Esophagus muscularis mucosa (tissue), 4 donors: Measurements from ENCODE around the gene MIPOL1. TPM values are rescaled to one million over a fixed set of nuclear protein-coding genes. Genes with fewer than 3 reads are reported as not detected.

Experiments used
- DNase-seq: peaks from one replicate; pipeline ENCODE4 v3.0.0-alpha.2; 2017; ENCODE audit errors: extremely low spot score
- H3K27ac ChIP-seq, 4 donors: fragments of 200-600 bp; sonication (generic); replicated peaks in 1 of 4; 1 replicate in 3 of 4; 2 replicates in 1 of 4; pipeline ENCODE4 v1.5.1; 2016 to 2019; ENCODE audit warnings: mild to moderate bottlenecking in 1 of 4
- H3K27me3 ChIP-seq, 4 donors: fragments of 200-600 bp; sonication (generic); one replicate each; pipeline versions ENCODE4 v1.5.1 to v1.6.0; 2016 to 2019
- H3K36me3 ChIP-seq, 4 donors: fragments of 200-600 bp; sonication (generic); one replicate each; pipeline ENCODE4 v1.5.1; 2016 to 2019
- H3K4me1 ChIP-seq, 4 donors: fragments of 200-600 bp; sonication (generic); one replicate each; pipeline ENCODE4 v1.5.1; 2016 to 2019
- H3K4me3 ChIP-seq, 4 donors: fragments of 200-600 bp; sonication (generic); 1 replicate in 2 of 4; 2 replicates in 2 of 4; pipeline ENCODE4 v1.5.1; 2016 to 2019; ENCODE audit warnings: mild to moderate bottlenecking in 4 of 4, moderate library complexity in 1 of 4
- H3K9me3 ChIP-seq, 4 donors: fragments of 200-600 bp; sonication (generic); 1 replicate in 3 of 4; 2 replicates in 1 of 4; pipeline ENCODE4 v1.5.1; 2016 to 2019
- EP300 ChIP-seq: sonication (generic); formaldehyde crosslinking; IDR thresholded peaks from one replicate; pipeline ENCODE4 v1.6.1; 2017; ENCODE audit warnings: antibody characterized with exemption
- POLR2A ChIP-seq: fragments of 450-650 bp; IDR thresholded peaks from one replicate; pipeline ENCODE4 v1.6.1; 2017; ENCODE audit warnings: antibody characterized with exemption, moderate library complexity, mild to moderate bottlenecking, low read depth
- POLR2AphosphoS5 ChIP-seq, 2 donors: sonication (generic); formaldehyde crosslinking; IDR thresholded peaks; one replicate each; pipeline ENCODE4 v1.6.1; 2017; ENCODE audit warnings: antibody characterized with exemption in 2 of 2
- WGBS: methylation state at CpG from one replicate; pipeline ENCODE4 v1.1.5; 2018; 5-methylcytosine and 5-hydroxymethylcytosine counted together
- intact Hi-C: fragments of 100-400 bp; cut with DNase I; formaldehyde crosslinking; loops from one replicate; pipeline ENCODE4 v1.15.1; 2023
- total RNA-seq, 4 donors: library from RNA; depleted of rRNA; stranded (reverse); fragments of >200 nt; gene quantifications; one replicate each; pipeline versions ENCODE4 v1.1.0 to v1.2.1, GENCODE V29; 2016
- TF ChIP-seq, protein P1 (sequence below), 3 experiments: fragments of 200-600 bp in 2 of 3; fragments of 450-650 bp in 1 of 3; sonication (generic) in 2 of 3; IDR thresholded peaks; one replicate each; pipeline ENCODE4 v1.5.1; 2017 to 2019; ENCODE audit warnings: antibody characterized with exemption in 3 of 3, mild to moderate bottlenecking in 2 of 3, moderate library complexity in 1 of 3

The MIPOL1 gene
- total RNA-seq, 4 donors from 2014 or later: 6.5 to 21.2 (median 10.4) TPM

- no peaks in the 10 kb centered on the region for H3K36me3 ChIP-seq
- intact Hi-C loops: no loop called here
- H3K4me1 ChIP-seq: no peaks in the 10 kb centered on the region
- TF ChIP-seq POLR2A (no peak), EP300 (no peak), POLR2AphosphoS5 (IDR thresholded peaks at IDR 0.05) (no peak)
- TF ChIP-seq, protein P1, sequence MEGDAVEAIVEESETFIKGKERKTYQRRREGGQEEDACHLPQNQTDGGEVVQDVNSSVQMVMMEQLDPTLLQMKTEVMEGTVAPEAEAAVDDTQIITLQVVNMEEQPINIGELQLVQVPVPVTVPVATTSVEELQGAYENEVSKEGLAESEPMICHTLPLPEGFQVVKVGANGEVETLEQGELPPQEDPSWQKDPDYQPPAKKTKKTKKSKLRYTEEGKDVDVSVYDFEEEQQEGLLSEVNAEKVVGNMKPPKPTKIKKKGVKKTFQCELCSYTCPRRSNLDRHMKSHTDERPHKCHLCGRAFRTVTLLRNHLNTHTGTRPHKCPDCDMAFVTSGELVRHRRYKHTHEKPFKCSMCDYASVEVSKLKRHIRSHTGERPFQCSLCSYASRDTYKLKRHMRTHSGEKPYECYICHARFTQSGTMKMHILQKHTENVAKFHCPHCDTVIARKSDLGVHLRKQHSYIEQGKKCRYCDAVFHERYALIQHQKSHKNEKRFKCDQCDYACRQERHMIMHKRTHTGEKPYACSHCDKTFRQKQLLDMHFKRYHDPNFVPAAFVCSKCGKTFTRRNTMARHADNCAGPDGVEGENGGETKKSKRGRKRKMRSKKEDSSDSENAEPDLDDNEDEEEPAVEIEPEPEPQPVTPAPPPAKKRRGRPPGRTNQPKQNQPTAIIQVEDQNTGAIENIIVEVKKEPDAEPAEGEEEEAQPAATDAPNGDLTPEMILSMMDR (IDR thresholded peaks at IDR 0.05): no peak
- WGBS: 86% methylated on average over 3 of the region's 3 CpGs
- DNase-seq: no peak
- H3K27me3 ChIP-seq: no peaks in the 10 kb centered on the region
- no peaks in the 10 kb centered on the region for H3K9me3 ChIP-seq
- no peak overlapping the region for H3K27ac ChIP-seq
- H3K4me3 ChIP-seq: no peak overlapping the region
Observed at GRCh38 chr14:37411079-37411735, 213.5 kb downstream of the MIPOL1 start.

DNA sequence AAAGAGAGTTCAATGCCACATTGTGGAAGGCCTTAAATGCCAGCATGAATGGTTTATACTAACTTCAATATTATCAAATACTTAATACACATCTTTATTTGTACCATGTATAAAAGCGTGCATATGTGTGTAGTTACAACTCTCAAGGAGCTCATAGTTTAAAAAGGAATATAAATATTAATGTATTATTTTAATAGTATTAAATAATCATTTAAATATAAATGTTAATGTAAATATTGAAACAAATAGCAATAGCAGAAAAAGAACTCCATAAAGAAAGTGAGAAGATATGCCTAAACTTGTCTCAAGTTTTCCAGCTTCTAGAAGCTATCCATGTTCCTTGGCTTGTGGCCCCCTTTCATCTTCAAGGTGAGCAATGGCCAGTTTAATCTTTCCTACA lies 215.3 kb downstream of the MIPOL1 start:
- H3K27me3 ChIP-seq: no peaks in the 10 kb centered on the region
- WGBS: 90% methylated on average over 1 of the region's 1 CpG
- intact Hi-C loops: no loop called here
- TF ChIP-seq POLR2AphosphoS5 (IDR thresholded peaks at IDR 0.05) (no peak), POLR2A (no peak), EP300 (no peak)
- TF ChIP-seq, protein P1 (IDR thresholded peaks at IDR 0.05): no peak
- H3K36me3 ChIP-seq: no peaks in the 10 kb centered on the region
- no peaks in the 10 kb centered on the region for H3K9me3 ChIP-seq
- no peak overlapping the region for H3K4me3 ChIP-seq
- H3K4me1 ChIP-seq: no peaks in the 10 kb centered on the region
- no peak for DNase-seq
- no peak overlapping the region for H3K27ac ChIP-seq

DNA sequence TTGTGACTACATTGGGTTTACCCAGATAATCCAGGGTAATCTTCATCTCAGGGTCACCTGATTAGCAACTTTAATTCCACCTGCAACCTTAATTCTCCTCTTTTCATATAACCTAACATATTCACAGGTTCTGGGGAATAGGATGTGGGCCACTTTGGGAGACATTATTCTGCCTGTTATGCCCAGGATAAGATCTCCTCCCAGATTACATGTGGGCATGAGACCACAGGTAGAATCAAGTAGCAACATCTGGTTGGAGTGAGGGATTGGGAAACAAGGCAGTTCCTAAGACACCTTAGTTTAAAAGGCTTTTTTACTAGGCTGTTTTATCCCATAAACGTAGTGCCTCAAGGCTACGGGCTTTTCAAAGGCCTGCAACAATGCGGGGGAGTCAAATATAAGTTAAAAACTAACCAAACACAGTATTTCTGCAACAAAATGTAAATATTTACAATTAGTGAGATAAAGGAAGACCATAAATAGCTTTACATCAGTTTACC lies 215.8 kb downstream of the MIPOL1 start:
- TF ChIP-seq EP300: no peak
- no peak for TF ChIP-seq POLR2A
- TF ChIP-seq, protein P1 (IDR thresholded peaks at IDR 0.05): no peak
- no peak for TF ChIP-seq POLR2AphosphoS5 (IDR thresholded peaks at IDR 0.05)
- Histone ChIP-seq H3K36me3 (no peaks in the 10 kb centered on the region), H3K27me3 (no peaks in the 10 kb centered on the region), H3K4me3 (no peak overlapping the region), H3K27ac (no peak overlapping the region), H3K9me3 (no peaks in the 10 kb centered on the region), H3K4me1 (no peaks in the 10 kb centered on the region)
- no peak for DNase-seq
- intact Hi-C loops: no loop called here
- WGBS: 88% methylated on average over 3 of the region's 3 CpGs

DNA sequence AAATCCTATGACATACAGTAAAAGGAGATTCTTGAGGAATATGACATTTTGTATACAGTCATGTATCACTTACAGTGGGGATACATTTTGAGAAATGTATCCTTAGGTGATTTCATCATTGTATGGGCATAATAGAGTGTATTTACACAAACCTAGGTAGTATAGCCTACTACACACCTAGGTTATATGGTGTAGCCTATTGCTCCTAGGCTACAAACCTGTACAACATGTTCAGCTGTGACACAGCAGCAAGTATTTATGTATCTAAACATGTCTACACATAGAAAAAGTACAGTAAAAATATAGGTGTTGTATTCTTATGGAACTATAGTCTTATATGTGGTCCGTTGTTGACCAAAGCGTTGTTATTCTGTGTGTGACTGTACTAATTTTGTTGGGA lies 218.5 kb downstream of the MIPOL1 start:
- Histone ChIP-seq H3K9me3 (no peaks in the 10 kb centered on the region), H3K36me3 (no peaks in the 10 kb centered on the region), H3K27me3 (no peaks in the 10 kb centered on the region), H3K4me1 (no peaks in the 10 kb centered on the region), H3K27ac (no peak overlapping the region), H3K4me3 (no peak overlapping the region)
- DNase-seq: no peak
- intact Hi-C loops: no loop called here
- no peak for TF ChIP-seq POLR2A
- no peak for TF ChIP-seq EP300
- TF ChIP-seq, protein P1 (IDR thresholded peaks at IDR 0.05): no peak
- TF ChIP-seq POLR2AphosphoS5 (IDR thresholded peaks at IDR 0.05): no peak
- 98% methylated on average over 2 of the region's 2 CpGs for WGBS

DNA sequence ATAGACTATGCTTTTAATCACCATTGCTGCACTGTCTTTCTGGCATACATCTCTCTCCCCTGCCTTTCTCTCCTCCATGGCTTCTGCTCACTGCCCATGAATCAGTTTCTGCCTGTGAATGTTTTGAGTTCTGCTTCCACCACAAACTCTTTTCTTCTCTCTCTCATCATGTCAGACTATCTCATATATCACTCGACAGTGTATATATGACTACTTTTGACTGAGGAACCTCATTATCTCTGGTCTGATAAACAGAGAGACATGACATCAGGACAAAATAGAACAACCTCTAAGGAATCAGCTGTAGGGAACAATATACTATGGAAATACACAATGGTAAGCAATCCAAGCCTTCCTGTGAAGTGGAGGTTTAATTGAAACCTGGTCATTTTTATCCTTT lies 219.4 kb downstream of the MIPOL1 start:
- no peaks in the 10 kb centered on the region for H3K9me3 ChIP-seq
- H3K36me3 ChIP-seq: no peaks in the 10 kb centered on the region
- H3K4me3 ChIP-seq: no peak overlapping the region
- no peak overlapping the region for H3K27ac ChIP-seq
- intact Hi-C loops: no loop called here
- DNase-seq: no peak
- no peaks in the 10 kb centered on the region for H3K4me1 ChIP-seq
- TF ChIP-seq, protein P1 (IDR thresholded peaks at IDR 0.05): no peak
- TF ChIP-seq POLR2AphosphoS5 (IDR thresholded peaks at IDR 0.05) (no peak), EP300 (no peak), POLR2A (no peak)
- 91% methylated on average over 1 of the region's 1 CpG for WGBS
- no peaks in the 10 kb centered on the region for H3K27me3 ChIP-seq
